ENCODE results near the gene MAPKAP1.

- TF ChIP-seq POLR2A (IDR thresholded peaks at IDR 0.05; ENCODE audit: low read depth, low read length) (no peak), TAF1 (IDR thresholded peaks at IDR 0.05; ENCODE audit: borderline replicate concordance, low read depth, low read length) (no peak), POLR2AphosphoS5 (IDR thresholded peaks at IDR 0.05; ENCODE audit: low read depth, low read length) (no peak)
These were observed 192.5 kb downstream of the MAPKAP1 start for GRCh38 chr9:125514468-125514867.
